ENCODE results near the gene RGS9. TPM values are rescaled to one million over a fixed set of nuclear protein-coding genes. Genes with fewer than 3 reads are reported as not detected.

RGS9 gene
- total and polyA plus RNA-seq, 4 donors, result 1.0 to 4.0 (median 2.1) TPM

DNA sequence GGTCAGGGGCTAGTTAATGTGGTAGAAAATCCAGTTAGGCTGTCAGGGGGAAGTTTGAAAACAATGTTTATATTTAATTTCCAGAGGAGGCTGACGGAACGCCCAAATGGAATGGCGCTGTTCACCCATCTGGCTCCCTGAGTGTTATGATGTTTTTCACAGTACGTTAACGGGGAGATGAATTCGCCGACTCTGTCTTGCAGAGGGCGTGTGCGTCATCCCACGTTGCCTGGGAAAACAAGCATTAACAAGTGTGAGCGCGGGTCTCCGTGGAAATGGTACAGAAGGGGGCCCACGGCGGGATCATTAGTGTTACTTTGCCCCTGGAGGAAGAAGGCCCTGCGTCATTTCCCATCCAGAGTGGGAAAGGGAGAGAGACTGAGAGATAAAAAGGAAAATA, 29.6 kb downstream of the RGS9 start:
- no peak overlapping the region for H3K9ac ChIP-seq (ENCODE audit: low read depth in 1 of 2, low read length in 2 of 2)
- TF ChIP-seq FOXA1 (IDR thresholded peaks at IDR 0.05) (no peak), FOXA2 (IDR thresholded peaks at IDR 0.05) (no peak), SP1 (IDR thresholded peaks at IDR 0.05) (no peak), HNF4A (conservative IDR thresholded peaks at IDR 0.05) (no peak), HNF4G (IDR thresholded peaks at IDR 0.05) (no peak), YY1 (IDR thresholded peaks at IDR 0.05) (no peak), GABPA (IDR thresholded peaks at IDR 0.05 in 1 of 2, conservative IDR thresholded peaks at IDR 0.05 in 1 of 2) (no peak), JUND (IDR thresholded peaks at IDR 0.05) (no peak), TAF1 (conservative IDR thresholded peaks at IDR 0.05) (no peak), EGR1 (IDR thresholded peaks at IDR 0.05; ENCODE audit: low read depth in 2 of 2) (no peak)
- TF ChIP-seq, protein P1, sequence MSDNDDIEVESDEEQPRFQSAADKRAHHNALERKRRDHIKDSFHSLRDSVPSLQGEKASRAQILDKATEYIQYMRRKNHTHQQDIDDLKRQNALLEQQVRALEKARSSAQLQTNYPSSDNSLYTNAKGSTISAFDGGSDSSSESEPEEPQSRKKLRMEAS (IDR thresholded peaks at IDR 0.05), result no peak
- TF ChIP-seq, protein P2, sequence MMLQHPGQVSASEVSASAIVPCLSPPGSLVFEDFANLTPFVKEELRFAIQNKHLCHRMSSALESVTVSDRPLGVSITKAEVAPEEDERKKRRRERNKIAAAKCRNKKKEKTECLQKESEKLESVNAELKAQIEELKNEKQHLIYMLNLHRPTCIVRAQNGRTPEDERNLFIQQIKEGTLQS (IDR thresholded peaks at IDR 0.05), result no peak
- no peaks in the 10 kb centered on the region for H3K36me3 ChIP-seq (ENCODE audit: control insufficient read depth in 4 of 4, insufficient read depth in 3 of 4, low read depth in 1 of 4, low read length in 3 of 4)
- no peaks in the 10 kb centered on the region for H3K27me3 ChIP-seq (ENCODE audit: control insufficient read depth in 4 of 4, insufficient read depth in 4 of 4, low read length in 3 of 4)
- no peaks in the 10 kb centered on the region for H3K9me3 ChIP-seq (ENCODE audit: control insufficient read depth in 4 of 4, low read length in 3 of 4)
- WGBS, result 91% methylated on average over 16 of the region's 16 CpGs
- H3K27ac ChIP-seq (ENCODE audit: low read depth in 1 of 2, low read length in 2 of 2), result no peak overlapping the region
- H3K4me1 ChIP-seq (ENCODE audit: control insufficient read depth in 4 of 4, insufficient read depth in 4 of 4, low read length in 3 of 4), result peaks cover 0 to 2% (median 0%) of the 10 kb centered on the region in 4 donors
- no peak for DNase-seq (ENCODE audit: low spot score)
- H3K4me3 ChIP-seq (ENCODE audit: low read depth in 1 of 3, low read length in 3 of 3), result no peak overlapping the region

DNA sequence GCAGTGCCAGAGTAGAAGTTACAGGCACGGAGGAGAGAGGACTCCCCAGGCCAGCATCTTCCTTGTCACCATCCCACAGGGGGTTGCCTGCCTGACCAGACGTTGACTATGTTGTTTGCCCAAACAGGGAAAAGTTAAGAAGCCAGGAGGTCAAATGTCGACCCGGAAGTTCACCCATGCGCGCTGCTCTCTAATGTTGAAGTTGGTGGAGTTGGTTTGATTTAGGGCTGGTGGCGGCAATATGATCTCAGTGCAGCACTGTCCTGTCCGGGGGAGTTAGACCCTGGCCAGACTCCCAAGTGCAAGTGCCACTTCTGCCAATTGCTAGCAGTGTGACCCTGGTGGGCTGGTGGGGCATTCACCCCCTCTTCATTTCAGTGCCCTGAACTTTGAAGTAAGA, 30.4 kb downstream of the RGS9 start:
- no peak overlapping the region for H3K4me3 ChIP-seq (ENCODE audit: low read depth in 1 of 3, low read length in 3 of 3)
- WGBS, result 84% methylated on average over 8 of the region's 8 CpGs
- DNase-seq (ENCODE audit: low spot score), result no peak
- H3K27ac ChIP-seq (ENCODE audit: low read depth in 1 of 2, low read length in 2 of 2), result no peak overlapping the region
- TF ChIP-seq, protein P3, sequence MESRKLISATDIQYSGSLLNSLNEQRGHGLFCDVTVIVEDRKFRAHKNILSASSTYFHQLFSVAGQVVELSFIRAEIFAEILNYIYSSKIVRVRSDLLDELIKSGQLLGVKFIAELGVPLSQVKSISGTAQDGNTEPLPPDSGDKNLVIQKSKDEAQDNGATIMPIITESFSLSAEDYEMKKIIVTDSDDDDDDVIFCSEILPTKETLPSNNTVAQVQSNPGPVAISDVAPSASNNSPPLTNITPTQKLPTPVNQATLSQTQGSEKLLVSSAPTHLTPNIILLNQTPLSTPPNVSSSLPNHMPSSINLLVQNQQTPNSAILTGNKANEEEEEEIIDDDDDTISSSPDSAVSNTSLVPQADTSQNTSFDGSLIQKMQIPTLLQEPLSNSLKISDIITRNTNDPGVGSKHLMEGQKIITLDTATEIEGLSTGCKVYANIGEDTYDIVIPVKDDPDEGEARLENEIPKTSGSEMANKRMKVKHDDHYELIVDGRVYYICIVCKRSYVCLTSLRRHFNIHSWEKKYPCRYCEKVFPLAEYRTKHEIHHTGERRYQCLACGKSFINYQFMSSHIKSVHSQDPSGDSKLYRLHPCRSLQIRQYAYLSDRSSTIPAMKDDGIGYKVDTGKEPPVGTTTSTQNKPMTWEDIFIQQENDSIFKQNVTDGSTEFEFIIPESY (IDR thresholded peaks at IDR 0.05), result no peak
- TF ChIP-seq GABPA (IDR thresholded peaks at IDR 0.05 in 1 of 2, conservative IDR thresholded peaks at IDR 0.05 in 1 of 2) (no peak), FOXA1 (IDR thresholded peaks at IDR 0.05) (no peak)
- H3K36me3 ChIP-seq (ENCODE audit: control insufficient read depth in 4 of 4, insufficient read depth in 3 of 4, low read depth in 1 of 4, low read length in 3 of 4), result no peaks in the 10 kb centered on the region
- peaks cover 0 to 2% (median 0%) of the 10 kb centered on the region in 4 donors for H3K4me1 ChIP-seq (ENCODE audit: control insufficient read depth in 4 of 4, insufficient read depth in 4 of 4, low read length in 3 of 4)
- H3K9me3 ChIP-seq (ENCODE audit: control insufficient read depth in 4 of 4, low read length in 3 of 4), result no peaks in the 10 kb centered on the region
- H3K9ac ChIP-seq (ENCODE audit: low read depth in 1 of 2, low read length in 2 of 2), result no peak overlapping the region
- H3K27me3 ChIP-seq (ENCODE audit: control insufficient read depth in 4 of 4, insufficient read depth in 4 of 4, low read length in 3 of 4), result no peaks in the 10 kb centered on the region

DNA sequence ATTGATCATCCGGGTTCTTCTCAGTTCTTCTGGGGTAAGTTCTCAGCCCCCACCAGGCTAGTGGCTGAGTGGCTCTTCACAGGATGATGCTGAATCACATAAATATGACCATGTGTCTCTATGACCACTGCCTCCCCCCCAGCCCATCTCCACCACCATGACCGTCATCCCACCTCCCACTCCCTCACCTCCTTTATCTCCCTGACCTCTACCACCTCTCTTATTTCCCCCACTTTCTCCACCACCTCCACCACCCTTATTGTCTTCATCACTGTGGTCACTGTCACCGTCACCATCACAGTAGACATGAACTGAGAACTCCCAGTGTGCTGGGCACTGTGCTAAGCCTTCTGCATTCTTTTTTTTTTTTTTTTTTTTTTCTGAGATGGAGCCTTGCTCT, 32.5 kb downstream of the RGS9 start:
- peaks cover 0 to 2% (median 0%) of the 10 kb centered on the region in 4 donors for H3K4me1 ChIP-seq (ENCODE audit: control insufficient read depth in 4 of 4, insufficient read depth in 4 of 4, low read length in 3 of 4)
- H3K9ac ChIP-seq (ENCODE audit: low read depth in 1 of 2, low read length in 2 of 2), result no peak overlapping the region
- 96% methylated on average over 3 of the region's 3 CpGs for WGBS
- H3K4me3 ChIP-seq (ENCODE audit: low read depth in 1 of 3, low read length in 3 of 3), result no peak overlapping the region
- H3K9me3 ChIP-seq (ENCODE audit: control insufficient read depth in 4 of 4, low read length in 3 of 4), result no peaks in the 10 kb centered on the region
- no peak for TF ChIP-seq TAF1 (conservative IDR thresholded peaks at IDR 0.05)
- TF ChIP-seq, protein P1 (IDR thresholded peaks at IDR 0.05), result no peak
- H3K27me3 ChIP-seq (ENCODE audit: control insufficient read depth in 4 of 4, insufficient read depth in 4 of 4, low read length in 3 of 4), result no peaks in the 10 kb centered on the region
- H3K27ac ChIP-seq (ENCODE audit: low read depth in 1 of 2, low read length in 2 of 2), result no peak overlapping the region
- no peak for DNase-seq (ENCODE audit: low spot score)
- H3K36me3 ChIP-seq (ENCODE audit: control insufficient read depth in 4 of 4, insufficient read depth in 3 of 4, low read depth in 1 of 4, low read length in 3 of 4), result no peaks in the 10 kb centered on the region

All from liver (tissue), 9 donors.